Endothelial cell of umbilical vein (primary cell): ENCODE results near the gene CLCN5. TPM values are rescaled to one million over a fixed set of nuclear protein-coding genes. Genes with fewer than 3 reads are reported as not detected.

ENCODE experiments used
- BruUV-seq: library from RNA; stranded (reverse); fragments of 400-500 nt; replicated peaks from 2 replicates; lab custom pipeline; 2021; lab: Mats Ljungman, UMichigan
- CTCF ChIA-PET: fragments of 300-600, 350-600 bp; sonication (Branson Sonifier 250); formaldehyde crosslinking; loops from one replicate; lab custom pipeline; 2021; ENCODE audit warnings: antibody characterized with exemption, inconsistent platforms; lab: Charles Lee
- POLR2A ChIA-PET: fragments of 300-600, 350-600 bp; sonication (Branson Sonifier 250); formaldehyde crosslinking; loops from one replicate; lab custom pipeline; 2021; ENCODE audit warnings: antibody characterized with exemption, inconsistent platforms; lab: Charles Lee
- DNase-seq: peaks from one replicate; pipeline ENCODE4 v3.0.0-alpha.2; 2011; ENCODE audit warnings: low read depth, low spot score
- FAIRE-seq: peaks from 2 replicates; lab custom pipeline; 2011; peaks lifted over from hg19 to GRCh38; lab: Jason Lieb, UNC
- H2AFZ ChIP-seq: 2 replicates; pipeline ENCODE4 v1.6.0; 2012; ENCODE audit warnings: low read depth, low read length, control low read depth, inconsistent platforms
- H3K27ac ChIP-seq: 2 replicates; pipeline ENCODE4 v1.5.1; 2011; ENCODE audit warnings: low read depth, mild to moderate bottlenecking, control low read depth, low read length, moderate library complexity; ENCODE audit not compliant: insufficient read depth
- H3K27me3 ChIP-seq, 2 experiments: 2 replicates each; pipeline versions ENCODE4 v1.6.0 to v1.6.1; 2011; ENCODE audit warnings: low read length in 2 of 2, mixed read lengths in 1 of 2; ENCODE audit not compliant: control insufficient read depth in 2 of 2, insufficient read depth in 2 of 2
- H3K36me3 ChIP-seq, 2 experiments: 2 replicates in 1 of 2; 3 replicates in 1 of 2; pipeline ENCODE4 v1.5.1; 2011; ENCODE audit warnings: low read length in 2 of 2, mild to moderate bottlenecking in 1 of 2, moderate library complexity in 1 of 2; ENCODE audit not compliant: control insufficient read depth in 2 of 2, insufficient read depth in 2 of 2; ENCODE audit errors: extremely low read depth in 1 of 2
- H3K4me1 ChIP-seq: 3 replicates; pipeline ENCODE4 v1.5.1; 2011; ENCODE audit warnings: mild to moderate bottlenecking, low read length; ENCODE audit not compliant: control insufficient read depth, insufficient read depth; ENCODE audit errors: extremely low read depth
- H3K4me2 ChIP-seq: 2 replicates; pipeline ENCODE4 v1.6.1; 2011; ENCODE audit warnings: low read length, control low read depth, mixed read lengths; ENCODE audit not compliant: insufficient read depth
- H3K4me3 ChIP-seq, 3 experiments: fragments of 200-600 bp in 1 of 3; sonication (generic), shearing (Covaris generic) in 1 of 3; replicated peaks in 1 of 3; 2 replicates each; pipeline ENCODE4 v1.5.1; 2011 to 2016; ENCODE audit warnings: control low read depth in 3 of 3, low read length in 3 of 3, mild to moderate bottlenecking in 2 of 3, inconsistent platforms in 1 of 3, low read depth in 1 of 3, moderate library complexity in 1 of 3; ENCODE audit not compliant: insufficient read depth in 1 of 3
- H3K79me2 ChIP-seq: 2 replicates; pipeline ENCODE4 v1.6.0; 2012; ENCODE audit warnings: low read length, inconsistent platforms; ENCODE audit not compliant: control insufficient read depth, insufficient read depth
- H3K9ac ChIP-seq: replicated peaks from 2 replicates; pipeline ENCODE3; 2011; ENCODE audit warnings: low read length, control low read depth; ENCODE audit not compliant: insufficient read depth; ENCODE audit errors: extremely low read depth
- H3K9me1 ChIP-seq: replicated peaks from 3 replicates; pipeline ENCODE4 v1.6.0; 2011; ENCODE audit warnings: mild to moderate bottlenecking, low read length; ENCODE audit not compliant: control insufficient read depth, insufficient read depth; ENCODE audit errors: extremely low read depth
- H3K9me3 ChIP-seq: replicated peaks from 2 replicates; pipeline ENCODE4 v1.5.1; 2012; ENCODE audit warnings: low read length, inconsistent platforms; ENCODE audit not compliant: control insufficient read depth, insufficient read depth
- H4K20me1 ChIP-seq: replicated peaks from 2 replicates; pipeline ENCODE3; 2011; ENCODE audit warnings: mild to moderate bottlenecking, low read length; ENCODE audit not compliant: control insufficient read depth, insufficient read depth; ENCODE audit errors: extremely low read depth
- EZH2 ChIP-seq: IDR thresholded peaks from 2 replicates; pipeline ENCODE4 v1.6.1; 2012; ENCODE audit warnings: borderline replicate concordance, low read depth, mild to moderate bottlenecking, moderate library complexity, low read length, inconsistent platforms; ENCODE audit not compliant: severe bottlenecking
- FOS ChIP-seq: IDR thresholded peaks from 2 replicates; pipeline ENCODE4 v1.6.1; 2011; ENCODE audit warnings: mild to moderate bottlenecking, low read length, moderate library complexity, borderline replicate concordance; ENCODE audit not compliant: insufficient read depth
- GATA2 ChIP-seq: IDR thresholded peaks from 2 replicates; pipeline ENCODE4 v1.7.0; 2011; ENCODE audit warnings: low read depth, mild to moderate bottlenecking, moderate library complexity, mixed read lengths, low read length; ENCODE audit not compliant: insufficient read length, insufficient read depth
- JUN ChIP-seq: IDR thresholded peaks from 2 replicates; pipeline ENCODE4 v1.6.1; 2011; ENCODE audit warnings: borderline replicate concordance, low read depth; ENCODE audit not compliant: insufficient read length, insufficient read depth
- MYC ChIP-seq: IDR thresholded peaks from one replicate; pipeline ENCODE4 v1.6.1; 2011; ENCODE audit warnings: mild to moderate bottlenecking, low read depth, low read length
- POLR2A ChIP-seq: IDR thresholded peaks from 2 replicates; pipeline ENCODE4 v1.6.1; 2012; ENCODE audit warnings: low read depth, mild to moderate bottlenecking, control low read depth, low read length
- POLR2AphosphoS5 ChIP-seq: IDR thresholded peaks from 2 replicates; pipeline ENCODE4 v1.6.1; 2012; ENCODE audit warnings: low read depth, mild to moderate bottlenecking, control low read depth, low read length, moderate library complexity; ENCODE audit not compliant: insufficient read depth
- dilution Hi-C: fragments of 300-500 bp; cut with MboI; formaldehyde crosslinking; loops from one replicate; pipeline ENCODE4 v1.15.0; 2019; ENCODE audit warnings: low sequenced_read_pairs; ENCODE audit not compliant: extremely low pct_ligation_motif_present
- intact Hi-C: fragments of 100-400 bp; cut with micrococcal nuclease; formaldehyde crosslinking; loops from one replicate; pipeline ENCODE4 v1.10.0; 2022
- polyA plus RNA-seq, 4 experiments: library from polyadenylated mRNA; depleted of rRNA in 3 of 4; stranded (reverse) in 3 of 4; unstranded in 1 of 4; fragments of >200 nt; gene quantifications; 2 replicates each; pipeline versions ENCODE4 v1.2.1 to v1.2.3, GENCODE V29; 2011 to 2012; ENCODE audit warnings: missing spikeins in 1 of 4
- total RNA-seq: library from RNA; stranded (reverse); gene quantifications from 2 replicates; pipeline ENCODE4 v1.2.3, GENCODE V29; 2021
- TF ChIP-seq, protein P1 (sequence below): IDR thresholded peaks from 2 replicates; pipeline ENCODE4 v1.6.1; 2011; ENCODE audit not compliant: insufficient read depth, insufficient read length
- TF ChIP-seq, protein P2 (sequence below), 2 donors: IDR thresholded peaks; 1 replicate in 1 of 2; 2 replicates in 1 of 2; pipeline ENCODE4 v1.5.1; 2011; ENCODE audit warnings: low read length in 2 of 2, mild to moderate bottlenecking in 2 of 2, moderate library complexity in 2 of 2, control low read depth in 1 of 2, inconsistent platforms in 1 of 2, low read depth in 1 of 2; ENCODE audit not compliant: insufficient read depth in 1 of 2; ENCODE audit errors: extremely low read depth in 1 of 2

CLCN5 gene
- total and polyA plus RNA-seq, 2 donors (not counting 3 experiments of a cell fraction or from before 2014, with no cell fraction given) = 3.1 to 12.9 TPM

DNA sequence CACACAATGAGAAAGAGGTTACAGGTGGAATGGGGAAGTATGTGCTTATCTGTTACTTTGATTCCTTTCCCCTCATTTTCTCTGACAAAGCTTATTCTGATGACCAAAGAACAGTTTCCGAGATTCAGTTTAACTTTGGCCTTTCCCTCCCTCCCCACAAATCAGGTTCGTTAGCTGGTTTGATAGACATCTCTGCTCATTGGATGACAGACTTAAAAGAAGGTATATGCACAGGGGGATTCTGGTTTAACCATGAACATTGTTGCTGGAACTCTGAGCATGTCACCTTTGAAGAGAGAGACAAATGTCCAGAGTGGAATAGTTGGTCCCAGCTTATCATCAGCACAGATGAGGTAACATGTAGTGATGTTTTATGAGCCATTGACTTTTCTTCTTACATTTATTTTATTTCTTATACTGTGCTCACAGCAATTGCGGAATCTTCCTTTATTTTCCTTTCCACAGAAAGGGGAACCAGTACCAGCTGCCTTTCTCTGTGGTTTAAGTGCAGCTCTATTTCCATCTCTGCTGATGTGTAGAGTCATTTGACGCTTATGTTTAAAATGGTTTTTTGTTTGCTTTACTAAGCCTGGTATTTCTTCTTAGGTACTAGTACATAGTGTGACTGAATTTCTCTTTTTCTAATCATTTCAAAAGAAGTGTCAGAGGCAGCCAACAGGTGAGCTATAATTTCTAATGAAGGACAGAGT, 153.4 kb downstream of the CLCN5 start:
- Histone ChIP-seq H3K27me3 (no peaks in the 10 kb centered on the region), H3K79me2 (no peaks in the 10 kb centered on the region), H3K9me3 (no peaks in the 10 kb centered on the region), H3K27ac (no peak overlapping the region), H3K4me1 (no peaks in the 10 kb centered on the region), H3K4me2 (no peak overlapping the region), H3K9me1 (no peaks in the 10 kb centered on the region), H3K9ac (no peak overlapping the region), H3K4me3 (no peak overlapping the region), H3K36me3 (no peaks in the 10 kb centered on the region), H2AFZ (no peak overlapping the region), H4K20me1 (no peaks in the 10 kb centered on the region)
- intact Hi-C loops = no loop called here
- no TSS peak for BruUV-seq
- CTCF ChIA-PET = interaction anchor here (0.8 kb wide), 1 partner anchor 191 kb away, joined by 3 read pairs; no protein-coding TSS in a partner anchor
- POLR2A ChIA-PET = no interaction called here
- FAIRE-seq (no peak), DNase-seq (no peak)
- dilution Hi-C loops = no loop called here
- TF ChIP-seq POLR2A = no peak
- TF ChIP-seq, protein P1, sequence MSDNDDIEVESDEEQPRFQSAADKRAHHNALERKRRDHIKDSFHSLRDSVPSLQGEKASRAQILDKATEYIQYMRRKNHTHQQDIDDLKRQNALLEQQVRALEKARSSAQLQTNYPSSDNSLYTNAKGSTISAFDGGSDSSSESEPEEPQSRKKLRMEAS = no peak
- TF ChIP-seq MYC = no peak
- TF ChIP-seq FOS = no peak
- TF ChIP-seq EZH2 = no peak
- TF ChIP-seq, protein P2, sequence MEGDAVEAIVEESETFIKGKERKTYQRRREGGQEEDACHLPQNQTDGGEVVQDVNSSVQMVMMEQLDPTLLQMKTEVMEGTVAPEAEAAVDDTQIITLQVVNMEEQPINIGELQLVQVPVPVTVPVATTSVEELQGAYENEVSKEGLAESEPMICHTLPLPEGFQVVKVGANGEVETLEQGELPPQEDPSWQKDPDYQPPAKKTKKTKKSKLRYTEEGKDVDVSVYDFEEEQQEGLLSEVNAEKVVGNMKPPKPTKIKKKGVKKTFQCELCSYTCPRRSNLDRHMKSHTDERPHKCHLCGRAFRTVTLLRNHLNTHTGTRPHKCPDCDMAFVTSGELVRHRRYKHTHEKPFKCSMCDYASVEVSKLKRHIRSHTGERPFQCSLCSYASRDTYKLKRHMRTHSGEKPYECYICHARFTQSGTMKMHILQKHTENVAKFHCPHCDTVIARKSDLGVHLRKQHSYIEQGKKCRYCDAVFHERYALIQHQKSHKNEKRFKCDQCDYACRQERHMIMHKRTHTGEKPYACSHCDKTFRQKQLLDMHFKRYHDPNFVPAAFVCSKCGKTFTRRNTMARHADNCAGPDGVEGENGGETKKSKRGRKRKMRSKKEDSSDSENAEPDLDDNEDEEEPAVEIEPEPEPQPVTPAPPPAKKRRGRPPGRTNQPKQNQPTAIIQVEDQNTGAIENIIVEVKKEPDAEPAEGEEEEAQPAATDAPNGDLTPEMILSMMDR (IDR thresholded peaks at IDR 0.05; ENCODE audit: extremely low read depth in 1 of 2, insufficient read depth in 1 of 2, low read depth in 1 of 2, low read length in 2 of 2) = no peak
- TF ChIP-seq JUN = no peak
- no peak for TF ChIP-seq GATA2
- no peak for TF ChIP-seq POLR2AphosphoS5
